SJSA1 (cell line): ENCODE results near the gene CKAP2L. TPM values are rescaled to one million over a fixed set of nuclear protein-coding genes. Genes with fewer than 3 reads are reported as not detected.

Source experiments
- DNase-seq, 2 experiments: peaks; one replicate each; pipeline ENCODE4 v3.0.0-alpha.2; 2015 to 2020; ENCODE audit warnings: low spot score in 2 of 2, low read depth in 1 of 2
- H3K27ac ChIP-seq: fragments of 250-450 bp; sonication (Bioruptor Pico); 2 replicates; pipeline ENCODE4 v1.5.1; 2020; ENCODE audit warnings: mild to moderate bottlenecking, moderate library complexity
- H3K27me3 ChIP-seq: fragments of 250-450 bp; sonication (Bioruptor Pico); replicated peaks from 2 replicates; pipeline ENCODE4 v1.5.1; 2020; ENCODE audit warnings: mild to moderate bottlenecking, moderate library complexity
- H3K36me3 ChIP-seq: fragments of 250-450 bp; sonication (Bioruptor Pico); 2 replicates; pipeline ENCODE4 v1.5.1; 2020; ENCODE audit warnings: mild to moderate bottlenecking
- H3K4me1 ChIP-seq: fragments of 250-450 bp; sonication (Bioruptor Pico); replicated peaks from 2 replicates; pipeline ENCODE4 v1.6.1; 2021; ENCODE audit warnings: mild to moderate bottlenecking
- H3K4me3 ChIP-seq: fragments of 250-450 bp; sonication (Bioruptor Pico); 2 replicates; pipeline ENCODE4 v1.5.1; 2020; ENCODE audit warnings: mild to moderate bottlenecking
- H3K9me3 ChIP-seq: fragments of 250-450 bp; sonication (Bioruptor Pico); replicated peaks from 2 replicates; pipeline ENCODE4 v1.5.1; 2020; ENCODE audit warnings: mild to moderate bottlenecking
- total RNA-seq: library from RNA; depleted of rRNA; stranded (reverse); fragments of >200 nt; shearing (Covaris generic); gene quantifications from 2 replicates; pipeline ENCODE4 v1.2.3, GENCODE V29; 2014; rRNA removed

The CKAP2L gene
- total RNA-seq, 1 experiment from 2014 or later: 33.4 TPM

- H3K4me3 ChIP-seq: no peak overlapping the region
- no peaks in the 10 kb centered on the region for H3K27me3 ChIP-seq
- no peaks in the 10 kb centered on the region for H3K9me3 ChIP-seq
- no peaks in the 10 kb centered on the region for H3K36me3 ChIP-seq
- peak overlapping the region; percentile 47 for H3K27ac ChIP-seq
- DNase-seq: peak in 1 of 2 experiments; percentile 38
- peaks cover 43% of the 10 kb centered on the region for H3K4me1 ChIP-seq
Observed at GRCh38 chr2:112692918-112693317, 71.5 kb downstream of the CKAP2L start.

- Histone ChIP-seq H3K4me3 (no peak overlapping the region), H3K36me3 (no peaks in the 10 kb centered on the region), H3K27me3 (no peaks in the 10 kb centered on the region), H3K4me1 (peaks cover 47% of the 10 kb centered on the region), H3K27ac (peak overlapping the region; percentile 47), H3K9me3 (no peaks in the 10 kb centered on the region)
- DNase-seq: peak; percentile 60 to 77
Observed at GRCh38 chr2:112692495-112692911, 71.9 kb downstream of the CKAP2L start.

- Histone ChIP-seq H3K4me3 (no peak overlapping the region), H3K9me3 (no peaks in the 10 kb centered on the region), H3K36me3 (no peaks in the 10 kb centered on the region), H3K27me3 (no peaks in the 10 kb centered on the region), H3K4me1 (peaks cover 47% of the 10 kb centered on the region), H3K27ac (peak overlapping the region; percentile 45)
- DNase-seq: peak in 1 of 2 experiments; percentile 4
Observed at GRCh38 chr2:112691881-112692281, 72.5 kb downstream of the CKAP2L start.

- DNase-seq: peak; percentile 71 to 72
- Histone ChIP-seq H3K9me3 (no peaks in the 10 kb centered on the region), H3K4me3 (no peak overlapping the region), H3K36me3 (no peaks in the 10 kb centered on the region), H3K27ac (peak overlapping the region; percentile 45), H3K4me1 (peaks cover 47% of the 10 kb centered on the region), H3K27me3 (no peaks in the 10 kb centered on the region)
Observed at GRCh38 chr2:112690853-112691401, 73.5 kb downstream of the CKAP2L start.

GRCh38 chr2:112688086-112688880, 76.1 kb downstream of the CKAP2L start:
- Histone ChIP-seq H3K27ac (peak overlapping the region; percentile 68), H3K9me3 (no peaks in the 10 kb centered on the region), H3K4me3 (no peak overlapping the region), H3K27me3 (no peaks in the 10 kb centered on the region), H3K4me1 (peaks cover 61% of the 10 kb centered on the region), H3K36me3 (no peaks in the 10 kb centered on the region)
- DNase-seq: peak; percentile 57 to 80

GRCh38 chr2:112687522-112687921, 76.9 kb downstream of the CKAP2L start:
- H3K9me3 ChIP-seq: no peaks in the 10 kb centered on the region
- no peaks in the 10 kb centered on the region for H3K36me3 ChIP-seq
- H3K4me1 ChIP-seq: peaks cover 55% of the 10 kb centered on the region
- H3K27me3 ChIP-seq: no peaks in the 10 kb centered on the region
- no peak for DNase-seq
- H3K4me3 ChIP-seq: no peak overlapping the region
- no peak overlapping the region for H3K27ac ChIP-seq

Other genes with a start within 250 kb of the CKAP2L start
- 8.0 and 15.1 TPM in 2 replicates for gene POLR1B, start 222.1 kb downstream of the CKAP2L start, total RNA-seq
- gene CHCHD5, start 180.0 kb downstream of the CKAP2L start, total RNA-seq: 4.9 and 14.2 TPM in 2 replicates
- gene SLC20A1, start 118.7 kb downstream of the CKAP2L start, total RNA-seq: 47.4 and 48.3 TPM in 2 replicates
- gene NT5DC4, start 43.6 kb downstream of the CKAP2L start, total RNA-seq: not detected in 2 replicates
- gene IL1A, start 19.9 kb upstream of the CKAP2L start, total RNA-seq: 0.16 and 1.5 TPM in 2 replicates
- 4.2 and 4.3 TPM in 2 replicates for gene IL1B, start 72.2 kb upstream of the CKAP2L start, total RNA-seq
- not detected in 2 replicates for gene IL37, start 146.6 kb upstream of the CKAP2L start, total RNA-seq
- not detected in 2 replicates for gene IL36G, start 213.4 kb upstream of the CKAP2L start, total RNA-seq
- not detected in 2 replicates for gene IL36A, start 240.8 kb upstream of the CKAP2L start, total RNA-seq